HG02798 (cell line): ENCODE measurements around the gene UPK1A.

Experiments used
- ATAC-seq: cut with Tn5 transposase; IDR thresholded peaks from one replicate; pipeline ENCODE4 v1.9.1; 2021; ENCODE audit warnings: mild to moderate bottlenecking; ENCODE audit not compliant: unreplicated experiment, poor library complexity

UPK1A gene

DNA sequence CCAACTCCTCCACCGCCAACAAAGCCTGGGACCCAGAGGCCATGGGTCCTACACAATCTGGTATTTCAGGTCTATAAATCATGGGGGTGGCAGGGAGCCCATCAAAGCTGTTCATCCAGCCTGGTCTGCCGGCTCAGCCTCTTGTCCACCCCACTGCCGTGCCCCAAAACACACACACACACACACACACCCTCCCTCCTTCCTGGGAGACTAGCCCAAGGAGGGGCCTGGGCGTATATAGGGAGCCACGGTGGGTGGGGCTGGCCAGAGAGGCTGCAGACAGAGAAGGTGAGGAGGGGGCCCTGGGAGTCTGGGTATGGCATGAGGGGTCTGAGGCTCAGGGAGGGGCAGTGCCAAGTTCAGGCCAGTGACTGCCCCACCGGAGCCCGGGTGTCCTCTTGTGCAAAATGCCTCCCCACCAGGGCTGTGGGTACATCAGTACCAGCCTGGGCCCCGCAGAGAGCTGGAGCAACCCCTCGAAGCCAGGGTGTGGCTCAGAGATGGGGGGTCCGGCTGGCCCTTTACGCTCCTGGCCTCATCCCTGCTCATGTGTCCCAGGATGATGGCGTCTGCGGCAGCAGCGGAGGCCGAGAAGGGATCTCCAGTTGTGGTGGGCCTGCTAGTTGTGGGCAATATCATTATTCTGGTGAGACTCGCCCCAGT is at the start of gene UPK1A:
Gene UPK1A, plus strand, starts transcription at position 267 of the 663 bp plus-strand sequence. Its CDS starts 296 bp downstream, at position 563.
- no peak for ATAC-seq

DNA sequence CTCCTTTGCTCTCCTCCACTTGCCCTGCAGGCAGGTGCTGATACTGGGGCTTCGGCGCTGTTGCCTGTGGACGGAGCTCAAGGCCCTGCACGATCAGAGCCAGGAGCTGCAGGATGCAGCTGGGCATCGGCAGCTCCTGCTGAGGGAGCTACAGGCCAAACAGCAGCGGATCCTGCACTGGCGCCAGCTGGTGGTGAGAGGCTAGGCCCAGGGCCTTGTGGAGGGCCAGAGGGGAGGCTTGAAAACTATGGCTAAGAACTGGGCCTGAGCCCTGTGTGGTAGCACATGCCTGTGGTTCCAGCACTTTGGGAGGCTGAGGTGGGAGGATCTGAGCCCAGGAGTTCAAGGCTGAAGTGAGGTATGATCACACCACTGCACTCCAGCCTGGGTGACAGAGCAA is 47.5 kb upstream of the UPK1A start:
- no peak for ATAC-seq

DNA sequence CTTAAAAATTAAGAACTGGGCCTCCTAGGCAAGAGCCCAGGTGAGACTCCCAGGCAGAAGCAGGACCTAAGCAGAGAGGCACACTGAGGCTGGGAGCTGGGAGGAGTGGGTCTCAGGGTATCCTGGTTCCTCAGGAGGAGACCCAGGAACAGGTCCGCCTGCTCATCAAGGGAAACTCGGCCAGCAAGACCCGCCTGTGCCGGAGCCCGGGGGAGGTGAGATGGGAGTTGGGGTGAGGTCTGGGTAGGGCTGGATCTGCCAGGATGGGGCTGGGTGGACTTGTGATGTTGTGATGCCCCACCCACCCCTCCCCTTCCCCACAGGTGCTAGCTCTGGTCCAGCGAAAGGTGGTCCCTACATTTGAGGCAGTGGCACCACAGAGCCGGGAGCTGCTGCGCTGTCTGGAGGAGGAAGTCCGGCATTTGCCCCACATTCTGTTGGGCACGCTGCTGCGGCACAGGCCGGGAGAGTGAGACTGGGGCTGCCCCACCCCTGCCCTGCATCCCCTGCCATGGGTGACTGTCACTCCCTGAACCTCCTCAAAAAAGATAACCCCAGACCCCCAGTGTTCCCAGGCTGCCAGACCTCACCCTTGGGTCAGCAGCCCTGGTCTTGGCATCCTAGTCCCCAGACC is 46.9 kb upstream of the UPK1A start:
- no peak for ATAC-seq

DNA sequence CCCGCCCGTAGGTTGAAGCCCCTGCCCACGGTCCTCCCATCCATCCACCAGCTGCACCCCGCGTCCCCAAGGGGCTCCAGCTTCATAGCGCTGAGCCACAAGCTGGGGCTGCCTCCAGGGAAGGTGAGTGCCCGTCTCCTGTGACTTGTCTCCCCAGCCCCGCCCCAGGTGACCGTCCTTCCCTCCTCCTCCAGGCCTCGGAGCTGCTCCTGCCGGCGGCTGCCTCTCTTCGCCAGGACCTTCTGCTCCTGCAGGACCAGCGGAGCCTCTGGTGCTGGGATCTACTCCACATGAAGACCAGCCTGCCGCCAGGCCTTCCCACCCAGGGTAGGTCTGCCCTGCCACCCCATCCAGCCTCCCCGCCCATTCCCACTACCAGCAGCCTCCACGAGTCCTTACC is 46.3 kb upstream of the UPK1A start:
- ATAC-seq: no peak

DNA sequence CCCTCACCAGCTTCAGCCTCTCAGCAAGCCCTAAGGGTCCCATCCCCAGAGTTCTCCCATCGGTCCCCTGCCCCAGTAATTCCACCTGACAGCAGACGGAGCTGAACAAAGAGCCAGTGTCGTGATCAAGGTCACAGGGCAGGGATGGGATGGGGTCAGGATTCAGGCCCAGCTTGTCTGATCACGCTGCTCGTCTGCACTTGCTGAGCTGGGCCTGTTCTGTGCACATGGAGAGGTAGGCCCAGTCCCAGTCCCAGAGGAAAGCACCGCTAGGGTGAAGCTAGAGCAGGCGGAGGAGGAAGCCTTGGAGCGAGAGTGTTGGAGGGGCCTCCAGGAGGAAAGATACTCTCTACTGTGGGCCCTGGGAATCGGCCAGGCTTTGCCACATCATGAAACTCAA is 44.6 kb upstream of the UPK1A start:
- no peak for ATAC-seq

DNA sequence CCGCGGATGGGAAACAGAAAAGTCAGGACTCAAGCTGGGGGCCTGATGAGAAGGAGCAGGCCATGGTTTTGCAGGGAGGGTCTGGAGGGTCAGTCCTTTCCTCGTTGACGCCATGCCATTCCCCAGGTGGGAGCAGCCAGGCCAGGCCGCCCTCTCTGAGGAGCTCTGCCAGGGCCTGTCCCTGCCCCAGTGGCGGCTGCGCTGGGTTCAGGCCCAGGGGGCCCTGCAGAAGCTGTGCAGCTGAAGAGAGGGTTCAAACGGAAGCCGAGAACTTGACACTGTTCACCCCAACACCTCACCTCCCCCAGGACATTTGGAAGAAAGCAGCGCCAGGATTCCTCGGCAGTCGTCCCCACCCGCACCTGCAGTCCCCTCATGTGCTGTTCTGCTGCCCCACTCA is 43.6 kb upstream of the UPK1A start:
- ATAC-seq: no peak

DNA sequence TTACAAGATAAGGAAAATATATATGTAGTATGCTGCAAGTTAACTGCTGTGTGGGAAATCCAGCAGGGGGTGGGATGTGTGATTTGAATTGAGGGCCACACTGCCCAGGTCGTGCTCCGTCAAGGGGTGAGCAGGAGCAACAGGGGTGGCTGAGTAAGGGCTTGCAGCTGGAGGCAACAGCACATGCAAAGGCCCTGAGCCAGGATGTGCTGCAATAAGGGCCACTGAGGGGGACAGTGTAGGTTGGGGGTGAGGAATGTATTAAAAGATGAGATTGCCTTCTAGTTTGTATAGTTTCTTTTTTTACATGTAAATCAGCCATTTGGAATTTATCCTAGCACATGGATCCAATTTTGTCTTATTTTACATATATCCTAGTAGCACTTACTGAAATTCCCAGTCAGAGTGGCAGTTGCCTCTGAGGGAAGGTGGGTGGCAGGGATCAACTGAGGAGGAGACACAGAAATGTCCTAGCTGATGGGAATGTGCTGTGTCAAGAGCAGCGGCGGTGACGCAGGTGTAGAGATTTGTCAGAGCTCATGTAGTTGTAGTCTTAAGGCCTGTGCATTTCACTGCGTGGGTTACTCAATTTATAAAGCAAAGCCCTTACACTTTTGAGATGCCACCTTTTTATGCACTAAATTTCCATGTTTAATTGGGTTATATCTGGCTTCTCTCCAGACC is 42.8 kb upstream of the UPK1A start:
- no peak for ATAC-seq

DNA sequence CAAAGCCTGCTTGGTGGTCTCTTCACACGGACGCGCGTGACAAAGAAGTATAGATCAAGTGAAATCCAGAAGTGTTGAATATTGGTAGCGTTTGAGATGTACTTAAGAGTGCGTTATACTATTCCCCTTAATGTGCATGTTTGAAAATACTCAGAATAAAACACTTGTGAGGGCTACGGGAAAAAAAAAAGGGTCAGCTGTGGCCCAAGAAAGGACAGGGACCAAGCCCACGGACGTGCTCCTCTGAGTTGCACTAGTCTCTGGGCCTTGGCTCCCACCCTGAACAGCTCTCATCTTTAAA is 38.1 kb upstream of the UPK1A start:
- ATAC-seq: no peak

DNA sequence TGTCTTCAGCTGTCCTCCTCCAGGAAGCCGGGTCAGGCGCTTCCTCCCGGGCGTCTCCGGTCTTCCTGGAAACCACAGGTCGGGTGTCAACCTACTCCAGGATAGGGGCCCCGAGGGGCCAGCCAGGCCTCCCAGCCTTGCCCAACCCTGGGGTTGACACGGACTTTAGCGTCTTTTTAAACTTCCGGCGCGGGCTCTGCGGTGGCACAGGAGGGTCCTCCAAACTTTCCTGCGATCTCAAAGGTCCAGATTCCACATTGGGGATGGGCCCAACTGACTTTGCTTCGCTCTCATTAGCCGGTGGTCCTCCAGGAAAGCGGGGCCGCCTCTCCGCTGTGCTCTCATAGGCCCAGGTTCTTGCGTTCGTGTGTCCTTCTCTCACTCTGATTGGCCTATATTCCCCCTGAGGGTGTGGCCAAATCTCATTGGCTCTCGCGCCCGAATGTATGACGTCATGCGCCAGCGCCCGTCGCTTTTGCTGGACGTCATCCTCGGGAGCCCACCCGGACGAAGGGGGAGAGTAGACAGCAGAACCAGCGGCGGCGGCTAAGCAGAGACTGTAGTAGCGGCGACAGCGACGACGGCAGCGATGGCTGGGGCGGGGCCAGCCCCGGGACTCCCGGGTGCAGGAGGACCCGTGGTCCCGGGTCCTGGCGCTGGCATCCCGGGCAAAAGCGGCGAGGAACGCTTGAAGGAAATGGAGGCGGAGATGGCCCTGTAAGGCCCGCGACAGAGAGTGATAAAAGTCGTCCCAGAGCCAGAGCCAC is 37.6 kb upstream of the UPK1A start, which contains the start of gene RBM42:
Gene RBM42, plus strand, starts transcription at position 472 of the 767 bp plus-strand sequence. Its CDS starts 118 bp downstream, at position 590.
- peak; percentile 99 for ATAC-seq

DNA sequence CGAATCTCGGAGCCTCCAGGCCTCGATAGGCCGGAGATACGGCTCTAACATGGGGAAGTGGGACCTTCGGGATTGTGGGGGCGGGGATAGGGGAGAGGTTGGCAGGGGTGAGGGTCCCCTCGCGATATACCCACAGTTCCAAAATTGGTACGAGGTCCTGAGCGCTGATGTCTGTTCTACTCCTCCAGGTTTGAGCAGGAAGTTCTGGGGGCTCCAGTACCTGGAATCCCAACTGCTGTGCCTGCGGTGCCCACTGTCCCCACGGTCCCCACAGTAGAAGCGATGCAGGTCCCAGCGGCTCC is 37.0 kb upstream of the UPK1A start:
- ATAC-seq: no peak

DNA sequence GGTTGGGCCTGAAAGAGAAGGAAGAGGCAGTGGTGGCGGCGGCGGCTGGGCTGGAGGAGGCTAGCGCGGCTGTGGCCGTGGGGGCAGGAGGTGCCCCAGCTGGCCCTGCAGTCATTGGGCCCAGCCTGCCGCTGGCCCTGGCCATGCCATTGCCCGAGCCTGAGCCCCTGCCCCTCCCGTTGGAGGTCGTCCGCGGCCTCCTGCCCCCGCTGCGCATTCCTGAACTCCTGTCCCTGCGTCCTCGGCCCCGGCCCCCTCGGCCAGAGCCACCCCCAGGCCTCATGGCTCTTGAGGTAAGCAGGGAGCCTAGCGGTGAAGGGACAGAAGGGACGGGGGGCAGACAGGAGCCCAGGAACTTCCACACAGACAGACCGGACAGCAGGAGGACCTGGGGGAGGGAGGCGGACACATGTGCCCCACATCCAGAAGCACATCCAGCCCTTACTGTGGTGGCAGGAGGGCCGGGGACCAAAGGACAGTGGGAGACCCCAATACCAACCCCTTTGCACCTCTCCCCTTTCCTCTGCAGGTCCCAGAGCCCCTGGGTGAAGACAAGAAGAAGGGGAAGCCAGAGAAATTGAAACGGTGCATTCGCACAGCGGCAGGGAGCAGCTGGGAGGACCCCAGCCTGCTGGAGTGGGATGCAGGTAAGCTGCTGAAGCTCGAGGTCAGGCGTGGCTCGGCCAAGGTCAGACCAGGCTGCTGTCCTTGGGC is 32.4 kb upstream of the UPK1A start:
- no peak for ATAC-seq

DNA sequence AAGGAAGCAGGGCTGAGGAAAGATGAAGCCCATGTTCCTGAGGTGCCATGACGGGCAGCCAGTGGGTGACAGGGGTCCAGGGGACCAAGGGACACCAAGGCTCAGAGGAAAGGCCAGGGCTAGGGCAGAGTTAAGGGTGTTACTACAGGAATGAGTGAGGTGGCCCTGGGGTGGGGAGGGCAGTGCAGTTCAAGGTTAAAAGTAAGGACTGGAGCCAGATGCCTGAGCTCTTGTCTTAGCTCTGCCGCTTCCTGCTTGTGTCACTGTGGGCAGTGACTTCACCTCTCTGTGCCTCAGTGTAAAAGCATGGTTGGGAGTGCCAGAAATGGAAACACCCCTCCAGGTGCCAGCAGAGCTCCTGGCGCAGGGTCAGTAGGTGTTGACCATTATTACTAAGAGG is 29.7 kb upstream of the UPK1A start:
- ATAC-seq: no peak

DNA sequence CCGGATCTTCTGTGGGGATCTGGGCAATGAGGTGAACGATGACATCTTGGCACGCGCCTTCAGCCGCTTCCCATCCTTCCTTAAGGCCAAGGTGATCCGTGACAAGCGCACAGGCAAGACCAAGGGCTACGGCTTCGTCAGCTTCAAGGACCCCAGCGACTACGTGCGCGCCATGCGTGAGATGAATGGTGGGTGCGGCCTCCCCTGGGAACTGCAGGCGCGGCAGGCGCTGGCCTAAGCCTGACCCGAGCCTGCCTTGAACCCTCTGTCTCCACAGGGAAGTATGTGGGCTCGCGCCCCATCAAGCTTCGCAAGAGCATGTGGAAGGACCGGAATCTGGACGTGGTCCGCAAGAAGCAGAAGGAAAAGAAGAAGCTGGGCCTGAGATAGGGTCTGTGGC is 29.2 kb upstream of the UPK1A start:
- no peak for ATAC-seq

DNA sequence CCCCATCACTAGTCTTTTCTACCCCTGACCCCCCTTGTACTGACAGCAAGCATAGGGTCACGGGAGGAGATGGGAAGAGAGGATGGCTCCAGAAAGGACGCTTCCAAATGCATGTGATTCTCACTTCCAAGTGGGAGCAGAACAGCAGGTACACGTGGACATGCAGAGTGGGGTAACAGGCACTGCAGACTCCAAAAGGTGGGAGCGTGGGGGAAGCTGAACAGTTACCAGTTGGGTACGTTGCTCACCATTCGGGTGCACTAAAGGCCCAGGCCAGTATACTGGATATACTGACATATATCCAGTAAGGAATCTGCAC is 27.0 kb upstream of the UPK1A start:
- ATAC-seq: no peak

DNA sequence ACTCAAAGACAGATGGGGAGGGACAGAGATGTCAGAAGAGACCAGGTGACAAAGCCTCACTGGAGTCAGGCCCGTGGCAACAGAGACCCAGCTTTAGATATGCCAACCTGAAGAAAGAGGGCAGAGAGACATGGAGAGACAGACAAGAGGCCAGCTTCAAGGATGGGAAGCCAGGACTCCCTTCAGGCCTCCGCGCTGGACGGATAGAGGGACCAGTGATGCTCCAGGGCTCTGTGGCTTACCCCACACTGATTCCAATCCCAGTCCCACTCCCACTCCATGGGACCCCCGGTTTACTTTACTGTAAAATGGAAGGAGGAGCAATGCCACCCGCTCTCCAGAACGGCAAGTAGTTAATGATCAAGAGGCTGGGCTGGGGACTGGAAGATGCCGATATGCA is 26.5 kb upstream of the UPK1A start:
- no peak for ATAC-seq

DNA sequence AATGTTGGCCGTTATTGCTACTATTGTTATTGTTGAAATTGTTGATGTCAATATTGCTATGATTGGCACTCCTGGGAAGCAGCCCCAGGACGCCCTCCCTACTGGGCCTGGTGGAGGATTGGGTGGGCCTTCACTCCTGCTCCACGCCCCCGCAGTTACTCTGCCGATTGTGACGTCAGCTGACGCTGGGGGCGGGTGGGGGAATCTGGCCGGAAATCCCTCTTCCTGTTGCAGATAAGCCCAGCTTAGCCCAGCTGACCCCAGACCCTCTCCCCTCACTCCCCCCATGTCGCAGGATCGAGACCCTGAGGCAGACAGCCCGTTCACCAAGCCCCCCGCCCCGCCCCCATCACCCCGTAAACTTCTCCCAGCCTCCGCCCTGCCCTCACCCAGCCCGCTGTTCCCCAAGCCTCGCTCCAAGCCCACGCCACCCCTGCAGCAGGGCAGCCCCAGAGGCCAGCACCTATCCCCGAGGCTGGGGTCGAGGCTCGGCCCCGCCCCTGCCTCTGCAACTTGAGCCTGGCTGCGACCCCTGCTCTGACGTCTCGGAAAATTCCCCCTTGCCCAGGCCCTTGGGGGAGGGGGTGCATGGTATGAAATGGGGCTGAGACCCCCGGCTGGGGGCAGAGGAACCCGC is 24.7 kb upstream of the UPK1A start, which contains the start of gene ETV2:
Gene ETV2, plus strand, starts transcription at position 231 of the 637 bp plus-strand sequence. CDS start 716 bp downstream, outside the sequence.
- no peak for ATAC-seq

DNA sequence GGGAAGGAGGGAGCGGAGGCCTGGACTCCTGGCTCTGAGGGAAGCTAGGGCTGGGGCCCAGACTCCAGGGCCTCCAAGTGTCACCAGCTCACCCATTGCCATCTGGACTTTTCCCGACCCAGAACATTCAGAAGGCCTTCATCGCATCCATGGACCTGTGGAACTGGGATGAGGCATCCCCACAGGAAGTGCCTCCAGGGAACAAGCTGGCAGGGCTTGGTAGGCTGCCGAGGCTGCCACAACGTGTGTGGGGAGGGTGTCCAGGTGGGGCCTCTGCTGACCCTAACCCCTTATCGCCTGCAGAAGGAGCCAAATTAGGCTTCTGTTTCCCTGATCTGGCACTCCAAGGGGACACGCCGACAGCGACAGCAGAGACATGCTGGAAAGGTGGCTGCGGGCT is 24.0 kb upstream of the UPK1A start:
- ATAC-seq: no peak

DNA sequence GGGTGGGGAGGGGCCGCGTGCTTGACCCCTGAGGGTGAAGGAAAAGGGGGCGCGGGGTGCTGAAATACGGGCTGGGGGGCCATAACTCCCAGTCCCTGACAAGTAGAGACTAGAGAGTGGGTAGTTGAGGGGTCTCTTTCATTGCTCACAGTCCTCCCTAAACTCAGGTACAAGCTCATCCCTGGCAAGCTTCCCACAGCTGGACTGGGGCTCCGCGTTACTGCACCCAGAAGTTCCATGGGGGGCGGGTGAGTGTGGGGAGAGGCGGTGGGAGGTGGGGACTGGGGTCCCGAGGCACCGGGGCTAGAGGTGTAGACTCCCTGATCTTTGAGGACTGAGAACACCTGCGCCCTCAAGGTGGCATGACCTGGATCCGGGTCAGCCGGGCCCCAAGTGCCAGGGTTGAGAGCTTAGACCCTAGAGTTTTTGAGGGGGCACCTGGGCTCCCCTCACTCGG is 23.5 kb upstream of the UPK1A start:
- ATAC-seq: no peak

DNA sequence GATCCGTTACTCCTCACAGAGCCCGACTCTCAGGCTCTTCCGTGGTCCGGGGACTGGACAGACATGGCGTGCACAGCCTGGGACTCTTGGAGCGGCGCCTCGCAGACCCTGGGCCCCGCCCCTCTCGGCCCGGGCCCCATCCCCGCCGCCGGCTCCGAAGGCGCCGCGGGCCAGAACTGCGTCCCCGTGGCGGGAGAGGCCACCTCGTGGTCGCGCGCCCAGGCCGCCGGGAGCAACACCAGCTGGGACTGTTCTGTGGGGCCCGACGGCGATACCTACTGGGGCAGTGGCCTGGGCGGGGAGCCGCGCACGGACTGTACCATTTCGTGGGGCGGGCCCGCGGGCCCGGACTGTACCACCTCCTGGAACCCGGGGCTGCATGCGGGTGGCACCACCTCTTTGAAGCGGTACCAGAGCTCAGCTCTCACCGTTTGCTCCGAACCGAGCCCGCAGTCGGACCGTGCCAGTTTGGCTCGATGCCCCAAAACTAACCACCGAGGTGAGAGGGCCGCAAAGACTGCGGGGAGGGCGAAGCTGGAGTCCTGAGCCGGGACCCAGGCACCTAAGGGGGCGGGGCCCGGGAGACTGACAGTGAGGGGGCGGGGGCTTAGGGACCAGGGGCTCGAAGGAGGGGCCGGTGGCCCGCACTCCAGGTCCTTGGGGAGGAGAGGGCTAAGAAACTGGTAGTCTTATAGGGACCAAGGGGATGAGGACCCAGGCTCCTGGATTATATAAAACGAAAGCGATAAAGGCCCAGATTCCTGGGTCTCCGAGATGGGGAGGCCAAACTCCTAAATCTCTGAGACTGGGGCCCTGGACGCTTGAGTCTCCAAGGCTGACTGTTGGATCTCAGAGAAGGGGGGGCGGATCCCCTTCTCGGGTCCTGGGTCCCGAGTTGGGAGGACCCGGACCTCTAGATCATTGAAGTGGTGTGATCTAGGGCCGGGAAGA is 22.8 kb upstream of the UPK1A start:
- peak; percentile 45 for ATAC-seq
